Hepatocyte (in vitro differentiated cells): ENCODE measurements around the gene ATF3. TPM values are rescaled to one million over a fixed set of nuclear protein-coding genes. Genes with fewer than 3 reads are reported as not detected.

Experiments used
- DNase-seq: peaks from one replicate; pipeline ENCODE4 v3.0.0-alpha.2; 2016; ENCODE audit warnings: low spot score
- H2AFZ ChIP-seq: fragments of 200-600 bp; sonication (generic); 2 replicates; pipeline ENCODE4 v1.6.0; 2016; ENCODE audit warnings: antibody characterized with exemption, mild to moderate bottlenecking
- H3K27ac ChIP-seq: fragments of 200-600 bp; sonication (generic); 2 replicates; pipeline ENCODE4 v1.5.1; 2016; ENCODE audit warnings: mild to moderate bottlenecking
- H3K27me3 ChIP-seq: fragments of 200-600 bp; sonication (generic); 2 replicates; pipeline ENCODE4 v1.6.1; 2016
- H3K36me3 ChIP-seq: fragments of 200-600 bp; sonication (generic); replicated peaks from 2 replicates; pipeline ENCODE4 v1.5.1; 2016; ENCODE audit warnings: low read depth; ENCODE audit not compliant: insufficient read depth
- H3K4me1 ChIP-seq: fragments of 200-600 bp; sonication (generic); 2 replicates; pipeline ENCODE4 v1.5.1; 2016; ENCODE audit warnings: mild to moderate bottlenecking, moderate library complexity; ENCODE audit not compliant: insufficient read depth
- H3K4me2 ChIP-seq: fragments of 200-600 bp; sonication (generic); 2 replicates; pipeline ENCODE4 v1.6.0; 2016
- H3K4me3 ChIP-seq: fragments of 200-600 bp; sonication (generic); 2 replicates; pipeline ENCODE4 v1.5.1; 2016; ENCODE audit warnings: mild to moderate bottlenecking
- H3K79me2 ChIP-seq: fragments of 200-600 bp; sonication (generic); 2 replicates; pipeline ENCODE4 v1.6.0; 2017; ENCODE audit warnings: mild to moderate bottlenecking
- H3K9me2 ChIP-seq: fragments of 200-600 bp; sonication (generic); replicated peaks from 2 replicates; pipeline ENCODE4 v1.6.0; 2017; ENCODE audit warnings: mild to moderate bottlenecking; ENCODE audit not compliant: insufficient read depth
- H3K9me3 ChIP-seq: fragments of 200-600 bp; sonication (generic); 2 replicates; pipeline ENCODE4 v1.5.1; 2016; ENCODE audit warnings: low read depth, mild to moderate bottlenecking
- H4K20me1 ChIP-seq: fragments of 200-600 bp; sonication (generic); 2 replicates; pipeline ENCODE4 v1.6.0; 2016; ENCODE audit warnings: mild to moderate bottlenecking; ENCODE audit not compliant: insufficient read depth, poor library complexity, severe bottlenecking
- CTCF ChIP-seq: fragments of 200-600 bp; sonication (generic); IDR thresholded peaks from 2 replicates; pipeline ENCODE4 v1.5.1; 2016; ENCODE audit warnings: antibody characterized with exemption, mild to moderate bottlenecking; ENCODE audit not compliant: poor library complexity
- EZH2 ChIP-seq: fragments of 200-600 bp; sonication (generic); IDR thresholded peaks from 2 replicates; pipeline ENCODE4 v1.6.1; 2016; ENCODE audit warnings: antibody characterized with exemption, mild to moderate bottlenecking, borderline replicate concordance
- EZH2phosphoT487 ChIP-seq: fragments of 200-600 bp; sonication (generic); IDR thresholded peaks from one replicate; pipeline ENCODE4 v1.6.1; 2018; ENCODE audit warnings: antibody characterized with exemption, mild to moderate bottlenecking, low read depth, moderate library complexity; ENCODE audit not compliant: unreplicated experiment, severe bottlenecking
- WGBS: methylation state at CpG from one replicate; pipeline ENCODE4 v1.1.6; 2016; ENCODE audit warnings: low lambda C conversion rate; ENCODE audit errors: missing lambda C conversion rate; 5-methylcytosine and 5-hydroxymethylcytosine counted together
- polyA plus RNA-seq: library from polyadenylated mRNA; unstranded; fragments of >200 nt; fragmentation: Nextera tagmentation; extraction: Ambion mirVana; gene quantifications from 2 replicates; pipeline ENCODE4 v1.2.1, GENCODE V29; 2016
- total RNA-seq: library from RNA; depleted of rRNA; stranded (reverse); fragments of >200 nt; gene quantifications from 2 replicates; pipeline ENCODE4 v1.2.3, GENCODE V29; 2014

ATF3 gene
- total and polyA plus RNA-seq, 2 experiments from 2014 or later, result 128 to 129 TPM

GRCh38 chr1:212586206-212587015, 22.1 kb upstream of the ATF3 start:
- Histone ChIP-seq H3K36me3 (no peaks in the 10 kb centered on the region), H3K9me3 (no peaks in the 10 kb centered on the region), H3K4me3 (no peak overlapping the region), H3K27me3 (peaks cover 3% of the 10 kb centered on the region), H3K27ac (no peak overlapping the region), H3K79me2 (no peaks in the 10 kb centered on the region), H3K4me1 (no peaks in the 10 kb centered on the region), H3K9me2 (no peaks in the 10 kb centered on the region), H2AFZ (no peak overlapping the region), H3K4me2 (no peak overlapping the region), H4K20me1 (no peaks in the 10 kb centered on the region)
- no peak for DNase-seq
- no peak for TF ChIP-seq EZH2phosphoT487
- no peak for TF ChIP-seq CTCF
- TF ChIP-seq EZH2, result no peak
- WGBS, result 81% methylated on average over 7 of the region's 7 CpGs

- no peak for TF ChIP-seq EZH2
- no peak for TF ChIP-seq CTCF
- no peak for TF ChIP-seq EZH2phosphoT487
Measured at GRCh38 chr1:212587016-212587887, 21.3 kb upstream of the ATF3 start.

GRCh38 chr1:212587888-212588510, 20.6 kb upstream of the ATF3 start:
- H3K27ac ChIP-seq, result no peak overlapping the region

More at GRCh38 chr1:212587016-212587887, 21.3 kb upstream of the ATF3 start:
- no peak for DNase-seq
- Histone ChIP-seq H4K20me1 (no peaks in the 10 kb centered on the region), H3K9me3 (no peaks in the 10 kb centered on the region), H3K4me2 (no peak overlapping the region), H3K4me3 (no peak overlapping the region), H3K36me3 (no peaks in the 10 kb centered on the region), H3K27me3 (peaks cover 3% of the 10 kb centered on the region), H2AFZ (no peak overlapping the region), H3K79me2 (no peaks in the 10 kb centered on the region), H3K9me2 (no peaks in the 10 kb centered on the region), H3K4me1 (no peaks in the 10 kb centered on the region), H3K27ac (no peak overlapping the region)
- WGBS, result 81% methylated on average over 11 of the region's 11 CpGs

More at GRCh38 chr1:212587888-212588510, 20.6 kb upstream of the ATF3 start:
- Histone ChIP-seq H3K9me2 (no peaks in the 10 kb centered on the region), H3K4me3 (no peak overlapping the region), H2AFZ (no peak overlapping the region), H3K79me2 (no peaks in the 10 kb centered on the region), H3K9me3 (no peaks in the 10 kb centered on the region), H3K27me3 (peaks cover 3% of the 10 kb centered on the region), H4K20me1 (no peaks in the 10 kb centered on the region), H3K4me2 (no peak overlapping the region), H3K36me3 (no peaks in the 10 kb centered on the region), H3K4me1 (no peaks in the 10 kb centered on the region)
- 47% methylated on average over 13 of the region's 13 CpGs for WGBS
- TF ChIP-seq CTCF (no peak), EZH2 (no peak), EZH2phosphoT487 (no peak)
- DNase-seq, result no peak
